ENCODE measurements around the gene CACNA2D3. TPM values are rescaled to one million over a fixed set of nuclear protein-coding genes. Genes with fewer than 3 reads are reported as not detected.

Gene CACNA2D3
- total RNA-seq, 1 donor from 2014 or later: 1.3 TPM

DNA sequence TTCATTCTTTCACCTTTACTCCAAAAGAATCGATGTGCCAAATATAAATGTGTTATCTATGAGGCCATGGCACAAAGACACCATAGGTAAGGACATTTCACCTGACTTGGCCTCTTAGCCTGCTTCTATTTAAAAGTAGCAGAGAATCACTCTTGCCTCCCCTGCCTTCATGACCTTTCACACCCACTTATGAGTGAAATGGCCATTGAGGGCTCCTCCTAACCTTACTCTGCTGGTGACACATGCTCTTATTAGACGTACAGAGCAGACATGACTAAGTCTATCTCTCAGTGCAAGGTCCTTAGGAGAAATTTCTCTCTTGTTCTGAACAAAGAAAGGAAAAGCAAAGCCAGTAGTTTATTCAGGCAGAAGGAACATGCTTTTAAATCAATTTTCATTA lies 654.8 kb downstream of the CACNA2D3 start:
- TF ChIP-seq, protein P1, sequence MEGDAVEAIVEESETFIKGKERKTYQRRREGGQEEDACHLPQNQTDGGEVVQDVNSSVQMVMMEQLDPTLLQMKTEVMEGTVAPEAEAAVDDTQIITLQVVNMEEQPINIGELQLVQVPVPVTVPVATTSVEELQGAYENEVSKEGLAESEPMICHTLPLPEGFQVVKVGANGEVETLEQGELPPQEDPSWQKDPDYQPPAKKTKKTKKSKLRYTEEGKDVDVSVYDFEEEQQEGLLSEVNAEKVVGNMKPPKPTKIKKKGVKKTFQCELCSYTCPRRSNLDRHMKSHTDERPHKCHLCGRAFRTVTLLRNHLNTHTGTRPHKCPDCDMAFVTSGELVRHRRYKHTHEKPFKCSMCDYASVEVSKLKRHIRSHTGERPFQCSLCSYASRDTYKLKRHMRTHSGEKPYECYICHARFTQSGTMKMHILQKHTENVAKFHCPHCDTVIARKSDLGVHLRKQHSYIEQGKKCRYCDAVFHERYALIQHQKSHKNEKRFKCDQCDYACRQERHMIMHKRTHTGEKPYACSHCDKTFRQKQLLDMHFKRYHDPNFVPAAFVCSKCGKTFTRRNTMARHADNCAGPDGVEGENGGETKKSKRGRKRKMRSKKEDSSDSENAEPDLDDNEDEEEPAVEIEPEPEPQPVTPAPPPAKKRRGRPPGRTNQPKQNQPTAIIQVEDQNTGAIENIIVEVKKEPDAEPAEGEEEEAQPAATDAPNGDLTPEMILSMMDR (conservative IDR thresholded peaks at IDR 0.05; ENCODE audit: low read depth, low read length): no peak
- H3K4me3 ChIP-seq (ENCODE audit: low read depth, low read length): no peak overlapping the region
- DNase-seq (ENCODE audit: low read depth): no peak

DNA sequence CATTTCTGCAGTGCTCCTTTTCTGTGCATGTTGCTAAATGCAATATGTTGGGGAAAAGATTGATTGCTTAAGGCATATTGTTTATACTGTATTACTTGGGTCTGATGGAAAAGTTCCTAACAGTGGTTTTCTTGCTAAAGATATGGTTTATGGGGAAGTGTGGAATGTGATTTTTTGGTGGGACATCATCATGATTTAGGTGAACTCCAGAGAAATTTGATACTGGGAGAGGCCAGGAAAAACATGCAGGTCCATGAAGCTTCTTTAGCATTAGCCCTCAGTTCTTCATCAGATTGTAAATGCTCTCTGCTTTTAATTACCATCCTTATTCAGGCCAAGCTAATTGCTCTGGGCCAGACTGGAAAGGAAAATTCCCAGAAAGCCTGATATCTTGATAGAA lies 658.0 kb downstream of the CACNA2D3 start:
- DNase-seq (ENCODE audit: low read depth): no peak
- TF ChIP-seq, protein P1 (conservative IDR thresholded peaks at IDR 0.05; ENCODE audit: low read depth, low read length): no peak
- H3K4me3 ChIP-seq (ENCODE audit: low read depth, low read length): no peak overlapping the region

DNA sequence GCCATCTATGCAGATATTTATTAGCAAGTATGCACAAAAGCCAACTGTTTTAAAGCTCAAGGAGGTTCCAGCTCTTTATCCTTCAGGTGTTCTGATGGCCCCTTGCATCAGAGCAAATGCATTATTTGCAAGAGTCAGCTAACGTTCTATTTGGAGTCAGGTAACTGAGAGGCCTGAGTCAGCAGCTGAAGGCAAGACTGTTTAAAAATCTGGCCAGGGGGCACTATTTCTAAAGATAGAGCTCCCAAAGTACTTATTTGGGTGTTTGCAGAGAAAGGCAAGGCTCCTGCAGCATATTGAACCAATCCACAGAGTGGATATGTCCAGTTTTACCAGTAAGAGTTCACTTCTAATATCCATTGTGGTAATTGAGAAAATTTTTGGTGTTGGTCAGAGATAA lies 659.4 kb downstream of the CACNA2D3 start:
- DNase-seq (ENCODE audit: low read depth): no peak
- no peak overlapping the region for H3K4me3 ChIP-seq (ENCODE audit: low read depth, low read length)
- TF ChIP-seq, protein P1 (conservative IDR thresholded peaks at IDR 0.05; ENCODE audit: low read depth, low read length): no peak

- TF ChIP-seq, protein P1 (conservative IDR thresholded peaks at IDR 0.05; ENCODE audit: low read depth, low read length): no peak
- peak; percentile 18 for DNase-seq (ENCODE audit: low read depth)
- H3K4me3 ChIP-seq (ENCODE audit: low read depth, low read length): no peak overlapping the region
Measured at GRCh38 chr3:54783611-54784010, 661.3 kb downstream of the CACNA2D3 start.

DNA sequence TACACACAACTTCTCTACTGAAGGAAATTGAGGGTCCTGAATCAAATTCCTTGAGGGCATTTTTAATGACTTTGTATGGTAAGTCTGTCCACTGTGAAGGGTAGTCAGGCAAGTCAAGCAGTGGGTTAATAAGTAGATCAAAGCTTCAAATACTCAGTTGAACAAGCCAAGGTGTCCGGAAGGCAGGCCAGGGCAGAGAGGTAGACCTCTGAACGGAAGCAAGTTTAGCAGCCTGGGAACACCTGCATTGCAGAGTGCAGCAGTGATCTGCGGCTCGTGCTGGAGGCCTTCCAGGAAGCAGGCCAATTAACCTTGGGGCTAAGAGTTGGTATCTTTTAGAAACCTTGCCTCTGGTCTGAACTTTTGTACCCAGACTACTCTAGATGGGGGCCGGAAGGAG lies 661.7 kb downstream of the CACNA2D3 start:
- no peak overlapping the region for H3K4me3 ChIP-seq (ENCODE audit: low read depth, low read length)
- DNase-seq (ENCODE audit: low read depth): no peak
- TF ChIP-seq, protein P1 (conservative IDR thresholded peaks at IDR 0.05; ENCODE audit: low read depth, low read length): no peak

GRCh38 chr3:54785976-54786375 lies 663.6 kb downstream of the CACNA2D3 start:
- TF ChIP-seq, protein P1 (conservative IDR thresholded peaks at IDR 0.05; ENCODE audit: low read depth, low read length): no peak
- DNase-seq (ENCODE audit: low read depth): no peak
- H3K4me3 ChIP-seq (ENCODE audit: low read depth, low read length): no peak overlapping the region

GRCh38 chr3:54790051-54790450 lies 667.7 kb downstream of the CACNA2D3 start:
- DNase-seq (ENCODE audit: low read depth): no peak

More at GRCh38 chr3:54790051-54790450, 667.7 kb downstream of the CACNA2D3 start:
- TF ChIP-seq, protein P1 (conservative IDR thresholded peaks at IDR 0.05; ENCODE audit: low read depth, low read length): no peak
- H3K4me3 ChIP-seq (ENCODE audit: low read depth, low read length): no peak overlapping the region

Measured in epithelial cell of proximal tubule (primary cell).